ENCODE data around the gene CDKN2B. TPM values are rescaled to one million over a fixed set of nuclear protein-coding genes. Genes with fewer than 3 reads are reported as not detected.

The CDKN2B gene
- total RNA-seq, 2 donors from 2014 or later: 4.5 to 11.4 TPM

- peaks cover 2% of the 10 kb centered on the region for H3K4me1 Mint-ChIP-seq
- no peak for DNase-seq
- H3K36me3 Mint-ChIP-seq (ENCODE audit: low read depth): no peaks in the 10 kb centered on the region
- Histone ChIP-seq H3K27ac (ENCODE audit: low read depth, low read length) (no peak overlapping the region), H3K4me3 (ENCODE audit: low read length) (no peak overlapping the region), H3K36me3 (ENCODE audit: control insufficient read depth, insufficient read depth, low read length) (no peaks in the 10 kb centered on the region), H3K9me3 (ENCODE audit: control insufficient read depth, low read length) (no peaks in the 10 kb centered on the region), H3K27me3 (ENCODE audit: control insufficient read depth, insufficient read depth, low read length, poor library complexity, severe bottlenecking) (no peaks in the 10 kb centered on the region), H3K9ac (ENCODE audit: extremely low read depth, low read length, poor library complexity, severe bottlenecking) (no peak overlapping the region), H3K4me1 (ENCODE audit: control insufficient read depth, insufficient read depth, low read length) (no peaks in the 10 kb centered on the region)
- TF ChIP-seq CTCF (conservative IDR thresholded peaks at IDR 0.05): no peak
- no peak overlapping the region for H3K27ac Mint-ChIP-seq
- H3K27me3 Mint-ChIP-seq (ENCODE audit: insufficient read depth): peaks cover 5% of the 10 kb centered on the region
- H3K9me3 Mint-ChIP-seq: no peaks in the 10 kb centered on the region
- H3K4me3 Mint-ChIP-seq: no peak overlapping the region
These were observed 36.3 kb upstream of the CDKN2B start for GRCh38 chr9:22045423-22045822.

GRCh38 chr9:22044583-22044982 is 35.5 kb upstream of the CDKN2B start:
- H3K27ac Mint-ChIP-seq: no peak overlapping the region
- H3K4me3 Mint-ChIP-seq: no peak overlapping the region
- Histone ChIP-seq H3K27me3 (ENCODE audit: control insufficient read depth, insufficient read depth, low read length, poor library complexity, severe bottlenecking) (no peaks in the 10 kb centered on the region), H3K9ac (ENCODE audit: extremely low read depth, low read length, poor library complexity, severe bottlenecking) (no peak overlapping the region), H3K27ac (ENCODE audit: low read depth, low read length) (no peak overlapping the region), H3K4me3 (ENCODE audit: low read length) (no peak overlapping the region), H3K9me3 (ENCODE audit: control insufficient read depth, low read length) (no peaks in the 10 kb centered on the region), H3K4me1 (ENCODE audit: control insufficient read depth, insufficient read depth, low read length) (no peaks in the 10 kb centered on the region), H3K36me3 (ENCODE audit: control insufficient read depth, insufficient read depth, low read length) (no peaks in the 10 kb centered on the region)
- H3K9me3 Mint-ChIP-seq: no peaks in the 10 kb centered on the region
- TF ChIP-seq CTCF (conservative IDR thresholded peaks at IDR 0.05): no peak
- no peaks in the 10 kb centered on the region for H3K36me3 Mint-ChIP-seq (ENCODE audit: low read depth)
- peaks cover 5% of the 10 kb centered on the region for H3K27me3 Mint-ChIP-seq (ENCODE audit: insufficient read depth)
- DNase-seq: no peak
- no peaks in the 10 kb centered on the region for H3K4me1 Mint-ChIP-seq

- Histone ChIP-seq H3K9ac (ENCODE audit: extremely low read depth, low read length, poor library complexity, severe bottlenecking) (no peak overlapping the region), H3K36me3 (ENCODE audit: control insufficient read depth, insufficient read depth, low read length) (no peaks in the 10 kb centered on the region), H3K27ac (ENCODE audit: low read depth, low read length) (no peak overlapping the region), H3K4me1 (ENCODE audit: control insufficient read depth, insufficient read depth, low read length) (no peaks in the 10 kb centered on the region), H3K9me3 (ENCODE audit: control insufficient read depth, low read length) (no peaks in the 10 kb centered on the region), H3K27me3 (ENCODE audit: control insufficient read depth, insufficient read depth, low read length, poor library complexity, severe bottlenecking) (no peaks in the 10 kb centered on the region), H3K4me3 (ENCODE audit: low read length) (no peak overlapping the region)
- no peak for TF ChIP-seq CTCF (conservative IDR thresholded peaks at IDR 0.05)
- Mint-ChIP-seq H3K27ac (no peak overlapping the region), H3K4me3 (no peak overlapping the region), H3K27me3 (ENCODE audit: insufficient read depth) (peaks cover 5% of the 10 kb centered on the region), H3K4me1 (no peaks in the 10 kb centered on the region), H3K36me3 (ENCODE audit: low read depth) (no peaks in the 10 kb centered on the region), H3K9me3 (no peaks in the 10 kb centered on the region)
- WGBS, 2 experiments (ENCODE audit: insufficient coverage in 1 of 2, insufficient read length in 1 of 2): 50% methylated on average over 2 of the region's 3 CpGs; no CpG with 5 or more reads in 1 of the 2 experiments
- no peak for DNase-seq
These were observed 34.8 kb upstream of the CDKN2B start for GRCh38 chr9:22043928-22044327.

All from endodermal cell (in vitro differentiated cells).